Activated naive CD8-positive, alpha-beta T cell (primary cell): Measurements from ENCODE around the gene SNX32.
A peak's percentile ranks its signal among the peaks of the same experiment; 100 is the strongest.
"Not testable (repeated sequence)": the region's sequence is repeated elsewhere in the genome, so short reads cannot be mapped to it uniquely, and the experiment has no call there.

ENCODE experiments used
- H3K27ac Mint-ChIP-seq: one replicate; pipeline ENCODE4 v1.8.0; 2021; ENCODE audit warnings: mixed read lengths
- H3K27me3 Mint-ChIP-seq: one replicate; pipeline ENCODE4 v1.8.0; 2021; ENCODE audit warnings: mixed read lengths
- H3K36me3 Mint-ChIP-seq: one replicate; pipeline ENCODE4 v1.8.0; 2021; ENCODE audit warnings: mixed read lengths
- H3K4me1 Mint-ChIP-seq: one replicate; pipeline ENCODE4 v1.8.0; 2021; ENCODE audit warnings: low read depth, mixed read lengths
- H3K4me3 Mint-ChIP-seq: one replicate; pipeline ENCODE4 v1.8.0; 2021; ENCODE audit warnings: mild to moderate bottlenecking, mixed read lengths
- H3K9me3 Mint-ChIP-seq: one replicate; pipeline ENCODE4 v1.8.0; 2021; ENCODE audit warnings: low read depth, mixed read lengths

Gene SNX32

GRCh38 chr11:65887723-65888162 is 54.0 kb downstream of the SNX32 start:
- H3K9me3 Mint-ChIP-seq: no peaks in the 10 kb centered on the region
- peak overlapping the region; percentile 95 for H3K27ac Mint-ChIP-seq
- H3K36me3 Mint-ChIP-seq: peaks cover 6% of the 10 kb centered on the region
- no peaks in the 10 kb centered on the region for H3K27me3 Mint-ChIP-seq
- H3K4me3 Mint-ChIP-seq: peak overlapping the region; percentile 97
- peaks cover 44% of the 10 kb centered on the region for H3K4me1 Mint-ChIP-seq

GRCh38 chr11:65888163-65888814 is 54.5 kb downstream of the SNX32 start, which contains the start of gene FIBP:
Gene FIBP, minus strand, starts transcription at chr11:65888471. Its CDS starts 53 bp downstream, at chr11:65888418.
- Mint-ChIP-seq H3K9me3 (no peaks in the 10 kb centered on the region), H3K27ac (peak within 1 kb of the TSS; percentile 95), H3K4me3 (peak within 1 kb of the TSS; percentile 97), H3K36me3 (peaks cover 6% of the 10 kb centered on the region), H3K4me1 (peaks cover 48% of the 10 kb centered on the region), H3K27me3 (no peaks in the 10 kb centered on the region)

- H3K4me3 Mint-ChIP-seq: peak within 1 kb of the TSS; percentile 97
- H3K27me3 Mint-ChIP-seq: no peaks in the 10 kb centered on the region
- H3K36me3 Mint-ChIP-seq: peaks cover 6% of the 10 kb centered on the region
- H3K27ac Mint-ChIP-seq: peak within 1 kb of the TSS; percentile 95
- H3K9me3 Mint-ChIP-seq: no peaks in the 10 kb centered on the region
- H3K4me1 Mint-ChIP-seq: peaks cover 52% of the 10 kb centered on the region
Observed at GRCh38 chr11:65890324-65891218, 56.8 kb downstream of the SNX32 start, which contains the start of gene CCDC85B. Gene CCDC85B, plus strand, starts transcription at chr11:65890673. Its CDS starts 111 bp downstream, at chr11:65890784.

DNA sequence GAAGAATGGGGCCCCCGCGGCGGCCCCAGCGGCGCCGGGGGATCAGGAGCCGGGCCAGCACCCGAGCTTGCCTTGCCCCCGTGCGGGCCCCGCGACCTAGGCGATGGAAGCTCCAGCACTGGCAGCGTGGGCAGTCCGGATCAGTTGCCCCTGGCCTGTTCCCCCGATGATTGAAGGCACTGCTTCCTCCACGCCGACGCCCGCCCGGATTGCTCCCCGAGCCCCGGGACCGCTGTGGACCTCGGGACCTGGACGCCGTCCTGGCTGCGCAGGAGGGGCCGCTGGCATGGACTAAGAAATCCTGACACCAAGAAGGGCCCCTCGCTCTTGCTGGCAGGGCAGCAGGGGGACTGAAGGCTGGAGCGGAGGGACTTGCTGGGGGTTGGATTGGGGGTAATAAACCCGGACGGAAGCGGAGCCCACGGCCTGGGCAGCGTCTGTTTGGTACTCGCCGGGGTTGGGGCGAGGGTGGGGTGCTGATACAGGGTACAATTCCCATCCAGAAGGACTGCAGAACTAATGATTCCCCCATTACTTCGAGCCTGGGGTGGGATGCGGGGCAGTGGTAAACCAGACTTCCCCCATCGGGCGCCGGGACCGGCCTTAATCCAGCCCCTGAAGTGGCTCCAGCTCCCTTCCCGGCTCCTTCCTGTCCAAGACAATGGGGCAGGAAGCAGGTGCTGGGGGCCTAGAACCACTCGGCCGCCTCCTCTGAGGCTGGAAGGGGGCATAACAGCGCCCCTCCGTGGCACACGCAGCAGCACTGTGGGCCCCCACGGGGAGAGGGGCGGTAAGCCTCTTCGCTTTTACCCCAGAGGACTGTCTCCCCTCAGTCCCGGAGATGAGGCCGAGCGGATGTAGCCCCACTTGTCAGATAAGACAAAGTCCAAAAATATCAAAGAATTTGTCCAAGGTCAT is 57.7 kb downstream of the SNX32 start:
- Mint-ChIP-seq H3K9me3 (no peaks in the 10 kb centered on the region), H3K36me3 (peaks cover 6% of the 10 kb centered on the region), H3K27me3 (no peaks in the 10 kb centered on the region), H3K27ac (peak overlapping the region; percentile 87), H3K4me1 (peaks cover 59% of the 10 kb centered on the region), H3K4me3 (peak overlapping the region; percentile 89)

DNA sequence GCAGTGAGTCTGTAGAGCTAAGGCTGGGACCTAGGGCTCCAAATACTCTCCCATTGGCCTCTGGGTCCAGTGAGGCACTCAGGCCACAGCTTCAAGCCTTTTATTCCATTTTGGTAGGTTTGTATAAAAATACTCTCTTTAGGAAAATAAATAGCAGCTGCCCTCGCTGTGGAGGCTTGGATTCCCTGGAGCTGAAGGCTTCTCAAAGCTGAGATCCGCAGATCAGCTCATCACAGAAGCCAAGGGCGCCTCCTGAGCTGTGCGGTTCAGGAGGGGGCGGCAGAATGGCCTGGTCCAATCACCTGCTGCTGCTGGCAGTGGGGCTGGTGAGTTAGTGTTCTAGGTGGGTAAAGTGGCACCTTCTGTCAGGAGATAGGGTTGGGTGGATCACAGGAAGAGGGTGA is 58.4 kb downstream of the SNX32 start:
- peak overlapping the region; percentile 89 for H3K4me3 Mint-ChIP-seq
- peak overlapping the region; percentile 87 for H3K27ac Mint-ChIP-seq
- not testable (repeated sequence) for H3K36me3 Mint-ChIP-seq, H3K27me3 Mint-ChIP-seq, H3K9me3 Mint-ChIP-seq
- H3K4me1 Mint-ChIP-seq: peaks cover 56% of the 10 kb centered on the region

DNA sequence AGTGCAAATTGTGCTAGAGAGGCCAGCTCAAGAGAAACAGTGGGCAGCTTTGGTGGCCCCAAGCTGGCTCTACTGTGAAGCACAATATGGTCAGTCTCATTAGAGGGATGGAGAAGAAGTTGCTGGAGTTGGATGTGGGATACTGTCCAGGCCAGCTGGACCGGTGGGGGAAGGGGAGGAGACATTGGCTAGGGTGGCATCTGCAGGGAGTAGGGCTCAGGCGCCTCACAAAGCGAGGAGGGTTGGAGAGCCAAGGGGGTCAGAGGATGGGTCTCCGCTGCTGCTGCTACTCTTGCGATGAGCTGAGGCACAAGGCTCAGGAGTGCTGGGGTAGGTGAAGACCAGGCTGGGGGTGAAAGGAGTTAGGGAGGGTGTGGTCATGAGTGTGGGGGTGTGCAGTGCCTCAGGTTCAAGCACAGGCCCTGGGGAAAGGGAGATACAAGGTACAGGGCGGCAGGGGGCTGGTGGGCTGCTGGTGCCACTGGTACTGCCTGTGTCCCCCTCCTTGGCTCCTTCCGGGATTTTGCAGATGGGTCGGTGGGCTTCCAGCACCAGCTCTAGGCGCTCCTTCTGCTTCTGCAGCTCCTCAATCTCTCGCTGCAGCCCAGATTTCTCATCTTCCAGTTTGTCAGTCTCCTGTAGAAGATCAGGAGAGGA is 59.0 kb downstream of the SNX32 start:
- Mint-ChIP-seq H3K4me3 (peak overlapping the region; percentile 89), H3K27me3 (no peaks in the 10 kb centered on the region), H3K36me3 (peaks cover 6% of the 10 kb centered on the region), H3K4me1 (peaks cover 60% of the 10 kb centered on the region), H3K9me3 (no peaks in the 10 kb centered on the region), H3K27ac (peak overlapping the region; percentile 87)

- no peaks in the 10 kb centered on the region for H3K27me3 Mint-ChIP-seq
- peak overlapping the region; percentile 82 for H3K27ac Mint-ChIP-seq
- peaks cover 6% of the 10 kb centered on the region for H3K36me3 Mint-ChIP-seq
- no peaks in the 10 kb centered on the region for H3K9me3 Mint-ChIP-seq
- H3K4me3 Mint-ChIP-seq: peak overlapping the region; percentile 89
- peaks cover 52% of the 10 kb centered on the region for H3K4me1 Mint-ChIP-seq
Observed at GRCh38 chr11:65894034-65894591, 60.4 kb downstream of the SNX32 start.

DNA sequence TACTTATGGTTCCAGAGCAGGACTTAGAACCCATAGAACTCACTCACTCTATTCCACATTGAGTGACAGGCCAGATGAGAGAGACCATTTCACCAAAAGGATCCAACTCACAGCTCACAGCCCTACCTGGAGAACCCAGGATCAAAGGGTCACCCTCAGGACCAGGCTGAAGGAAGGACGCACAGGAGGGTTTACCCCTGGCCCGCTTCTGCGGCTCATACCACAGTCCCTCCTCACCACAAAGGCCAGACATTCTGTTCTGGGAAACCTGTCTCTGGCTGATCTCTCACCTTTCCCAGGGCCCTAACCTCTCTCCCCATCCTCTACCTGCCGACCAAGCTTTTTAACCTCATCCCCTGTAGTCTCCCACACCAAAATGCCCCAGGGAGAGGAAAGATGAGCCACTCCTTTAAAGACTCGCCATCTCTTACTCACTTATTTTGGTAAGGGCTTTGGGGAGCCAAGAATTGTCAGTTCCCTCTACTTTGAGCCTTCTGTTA is 61.8 kb downstream of the SNX32 start:
- H3K27me3 Mint-ChIP-seq: no peaks in the 10 kb centered on the region
- H3K4me3 Mint-ChIP-seq: peak overlapping the region; percentile 68
- no peaks in the 10 kb centered on the region for H3K9me3 Mint-ChIP-seq
- H3K4me1 Mint-ChIP-seq: peaks cover 40% of the 10 kb centered on the region
- peak overlapping the region; percentile 61 for H3K27ac Mint-ChIP-seq
- H3K36me3 Mint-ChIP-seq: peaks cover 6% of the 10 kb centered on the region

DNA sequence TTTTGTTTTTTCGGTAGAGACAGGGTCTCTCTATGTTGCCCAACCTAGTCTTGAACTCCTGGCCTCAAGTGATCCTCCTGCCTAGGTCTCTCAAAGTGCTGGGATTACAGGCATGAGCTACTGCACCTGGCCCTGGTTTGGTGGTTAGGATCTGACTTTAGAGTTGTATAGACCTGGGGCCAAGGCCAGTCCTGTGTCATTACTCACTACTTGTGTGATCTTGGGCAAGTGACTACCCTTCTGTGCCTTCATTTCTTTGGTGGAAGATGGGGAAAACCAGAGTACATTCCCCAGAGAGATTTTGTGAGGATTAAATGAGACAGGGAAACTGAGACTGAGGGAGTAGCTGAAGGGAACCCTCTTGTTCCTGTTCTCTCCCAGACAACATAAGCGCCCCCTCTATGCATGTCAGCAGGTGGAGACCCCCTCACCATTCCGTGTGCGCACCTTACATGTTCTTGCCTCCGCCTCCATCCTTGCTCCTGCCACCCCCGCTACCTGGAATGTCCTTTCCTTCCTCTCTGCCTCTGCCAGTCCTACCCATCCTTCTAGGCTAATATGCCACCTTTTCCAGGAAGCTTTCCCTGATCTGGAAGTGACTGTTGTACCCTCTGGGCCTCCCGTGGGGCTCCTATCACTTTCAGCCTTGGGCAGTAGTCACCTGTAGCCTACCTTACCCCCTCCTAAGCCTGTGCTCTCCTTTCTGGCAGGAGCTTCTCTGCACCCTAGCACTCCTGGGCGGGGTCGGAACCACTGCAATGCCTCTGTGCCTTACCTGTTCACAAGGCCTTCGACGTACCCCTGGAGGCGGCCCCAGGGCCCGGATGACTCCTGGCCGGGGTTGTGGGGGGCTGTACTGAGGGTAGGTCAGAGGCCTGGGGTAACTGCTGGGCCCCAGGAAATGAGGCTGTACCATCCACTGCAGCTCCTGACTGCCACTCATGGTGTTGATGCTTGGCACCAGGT is 62.6 kb downstream of the SNX32 start:
- H3K27me3 Mint-ChIP-seq: no peaks in the 10 kb centered on the region
- peaks cover 43% of the 10 kb centered on the region for H3K4me1 Mint-ChIP-seq
- H3K27ac Mint-ChIP-seq: peak overlapping the region; percentile 41
- no peaks in the 10 kb centered on the region for H3K9me3 Mint-ChIP-seq
- peak overlapping the region; percentile 68 for H3K4me3 Mint-ChIP-seq
- H3K36me3 Mint-ChIP-seq: peaks cover 6% of the 10 kb centered on the region

DNA sequence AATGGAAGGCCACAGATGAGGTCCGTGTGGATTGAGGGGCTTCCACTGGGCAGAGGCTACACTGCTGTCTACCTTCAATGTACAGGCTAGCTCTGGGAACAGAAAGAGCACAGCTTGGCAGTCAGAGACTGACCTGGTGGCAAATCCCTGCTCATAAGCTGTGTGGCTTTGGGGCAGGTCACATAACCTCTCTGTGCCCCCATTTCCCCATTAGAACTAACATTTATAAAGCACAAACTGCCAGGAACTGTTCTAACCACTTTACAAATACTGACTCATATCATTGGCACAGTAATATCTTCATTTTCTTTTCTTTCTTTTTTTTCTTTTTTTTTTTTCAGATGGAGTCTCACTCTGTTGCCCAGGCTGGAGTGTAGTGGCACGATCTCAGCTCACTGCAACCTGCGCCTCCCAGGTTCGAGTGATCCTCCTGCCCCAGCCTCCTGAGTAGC is 63.3 kb downstream of the SNX32 start:
- peaks cover 6% of the 10 kb centered on the region for H3K36me3 Mint-ChIP-seq
- H3K27me3 Mint-ChIP-seq: peaks cover under 1% of the 10 kb centered on the region
- H3K4me1 Mint-ChIP-seq: peaks cover 41% of the 10 kb centered on the region
- peak overlapping the region; percentile 68 for H3K4me3 Mint-ChIP-seq
- H3K27ac Mint-ChIP-seq: peak overlapping the region; percentile 50
- H3K9me3 Mint-ChIP-seq: no peaks in the 10 kb centered on the region

- H3K36me3 Mint-ChIP-seq: no peaks in the 10 kb centered on the region
Observed at GRCh38 chr11:65898656-65899355, 65.0 kb downstream of the SNX32 start.

DNA sequence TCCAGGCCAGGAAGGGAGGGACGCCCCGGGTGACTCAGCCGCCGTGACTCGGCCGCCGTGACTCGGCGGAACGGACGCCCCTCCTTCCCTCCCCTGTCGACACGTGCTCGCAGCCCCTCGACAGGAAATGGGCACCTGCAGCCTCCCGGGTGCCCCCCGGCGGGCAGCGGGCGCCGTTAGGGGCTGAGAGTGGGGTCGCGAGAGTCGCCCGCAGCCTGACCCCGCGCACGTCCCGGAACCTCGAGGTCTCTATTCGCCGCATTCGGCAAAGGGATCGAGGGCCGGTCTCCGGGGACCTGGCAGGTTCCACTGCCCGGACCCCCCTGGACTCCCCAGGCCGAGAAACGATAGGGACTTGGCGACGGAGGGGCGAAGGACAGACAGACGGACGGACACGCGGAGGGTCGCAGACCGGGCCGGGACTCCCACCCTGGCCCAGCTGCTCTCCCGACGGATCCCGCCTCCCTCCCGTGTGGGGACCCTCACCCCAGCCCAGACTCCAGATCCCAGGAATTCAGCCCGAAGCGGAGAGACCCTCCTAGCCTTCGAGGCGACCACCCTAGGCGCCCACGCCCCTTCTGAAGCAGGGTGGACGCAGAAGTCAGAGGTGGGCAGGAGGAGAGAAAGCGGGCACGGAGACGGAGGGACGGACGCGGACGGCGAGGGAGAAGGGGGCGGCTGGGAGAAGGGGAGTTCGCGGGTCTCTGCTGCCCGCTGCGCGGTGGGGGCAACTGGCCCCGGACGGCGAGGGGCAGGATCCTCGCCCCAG is 65.8 kb downstream of the SNX32 start:
- peak overlapping the region; percentile 91 for H3K4me3 Mint-ChIP-seq
- peaks cover 25% of the 10 kb centered on the region for H3K4me1 Mint-ChIP-seq
- peak overlapping the region; percentile 78 for H3K27ac Mint-ChIP-seq
- H3K36me3 Mint-ChIP-seq: no peaks in the 10 kb centered on the region
- peaks cover 1% of the 10 kb centered on the region for H3K27me3 Mint-ChIP-seq
- H3K9me3 Mint-ChIP-seq: no peaks in the 10 kb centered on the region

More at GRCh38 chr11:65898656-65899355, 65.0 kb downstream of the SNX32 start:
- H3K9me3 Mint-ChIP-seq: no peaks in the 10 kb centered on the region
- H3K4me3 Mint-ChIP-seq: peak overlapping the region; percentile 91
- H3K27me3 Mint-ChIP-seq: peaks cover 1% of the 10 kb centered on the region
- H3K4me1 Mint-ChIP-seq: peaks cover 30% of the 10 kb centered on the region
- peak overlapping the region; percentile 81 for H3K27ac Mint-ChIP-seq
